Measurements from ENCODE around the gene MTHFD2. TPM values are rescaled to one million over a fixed set of nuclear protein-coding genes. Genes with fewer than 3 reads are reported as not detected.

The MTHFD2 gene
- total and polyA plus RNA-seq, 12 donors: 12.4 to 32.6 (median 19.0) TPM

DNA sequence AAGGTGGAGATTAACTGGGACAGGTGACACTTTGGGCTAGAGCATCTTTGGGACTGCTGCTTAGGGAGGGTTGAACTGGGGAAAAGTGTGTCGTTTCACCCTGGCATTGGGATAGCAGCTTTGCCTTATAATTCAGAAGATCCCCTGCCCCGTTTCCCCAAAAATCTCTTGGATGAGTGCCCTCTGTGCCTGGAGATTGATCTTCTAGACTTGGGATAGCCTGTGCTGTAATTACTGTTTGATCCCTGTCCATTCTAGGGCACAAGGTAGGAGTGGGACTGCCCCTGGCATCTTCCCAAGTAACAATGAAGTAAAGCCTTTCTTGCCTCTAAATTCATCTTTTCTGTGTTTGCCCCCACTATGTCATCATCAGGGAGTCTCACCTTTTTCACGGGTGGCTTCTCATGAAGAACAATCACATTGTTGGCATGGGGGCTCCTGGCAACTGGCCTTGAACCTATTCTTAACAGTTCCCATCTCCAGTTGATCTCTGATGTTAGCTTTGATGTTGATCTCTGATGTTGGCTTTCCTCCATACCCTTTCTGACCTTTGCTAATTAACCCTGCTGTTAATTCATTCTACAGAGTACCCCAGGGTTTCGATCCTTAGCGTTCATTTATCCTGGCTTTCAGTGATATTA is 21.6 kb downstream of the MTHFD2 start:
- peaks cover 0 to 54% (median 0%) of the 10 kb centered on the region in 9 donors for H3K36me3 ChIP-seq
- 87 to 93% methylated on average over 5 of the region's 5 CpGs for WGBS, 2 donors
- intact Hi-C loops (cut with DNase I): no loop called here
- H3K9me3 ChIP-seq: no peaks in the 10 kb centered on the region
- ATAC-seq: no peak
- TF ChIP-seq, protein P1, sequence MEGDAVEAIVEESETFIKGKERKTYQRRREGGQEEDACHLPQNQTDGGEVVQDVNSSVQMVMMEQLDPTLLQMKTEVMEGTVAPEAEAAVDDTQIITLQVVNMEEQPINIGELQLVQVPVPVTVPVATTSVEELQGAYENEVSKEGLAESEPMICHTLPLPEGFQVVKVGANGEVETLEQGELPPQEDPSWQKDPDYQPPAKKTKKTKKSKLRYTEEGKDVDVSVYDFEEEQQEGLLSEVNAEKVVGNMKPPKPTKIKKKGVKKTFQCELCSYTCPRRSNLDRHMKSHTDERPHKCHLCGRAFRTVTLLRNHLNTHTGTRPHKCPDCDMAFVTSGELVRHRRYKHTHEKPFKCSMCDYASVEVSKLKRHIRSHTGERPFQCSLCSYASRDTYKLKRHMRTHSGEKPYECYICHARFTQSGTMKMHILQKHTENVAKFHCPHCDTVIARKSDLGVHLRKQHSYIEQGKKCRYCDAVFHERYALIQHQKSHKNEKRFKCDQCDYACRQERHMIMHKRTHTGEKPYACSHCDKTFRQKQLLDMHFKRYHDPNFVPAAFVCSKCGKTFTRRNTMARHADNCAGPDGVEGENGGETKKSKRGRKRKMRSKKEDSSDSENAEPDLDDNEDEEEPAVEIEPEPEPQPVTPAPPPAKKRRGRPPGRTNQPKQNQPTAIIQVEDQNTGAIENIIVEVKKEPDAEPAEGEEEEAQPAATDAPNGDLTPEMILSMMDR (IDR thresholded peaks at IDR 0.05): no peak
- DNase-seq: no peak
- H3K27me3 ChIP-seq: no peaks in the 10 kb centered on the region
- H3K27ac ChIP-seq: no peak overlapping the region
- H3K4me1 ChIP-seq: peaks cover 0 to 9% (median 0%) of the 10 kb centered on the region in 9 donors
- no peak overlapping the region for H3K4me3 ChIP-seq

DNA sequence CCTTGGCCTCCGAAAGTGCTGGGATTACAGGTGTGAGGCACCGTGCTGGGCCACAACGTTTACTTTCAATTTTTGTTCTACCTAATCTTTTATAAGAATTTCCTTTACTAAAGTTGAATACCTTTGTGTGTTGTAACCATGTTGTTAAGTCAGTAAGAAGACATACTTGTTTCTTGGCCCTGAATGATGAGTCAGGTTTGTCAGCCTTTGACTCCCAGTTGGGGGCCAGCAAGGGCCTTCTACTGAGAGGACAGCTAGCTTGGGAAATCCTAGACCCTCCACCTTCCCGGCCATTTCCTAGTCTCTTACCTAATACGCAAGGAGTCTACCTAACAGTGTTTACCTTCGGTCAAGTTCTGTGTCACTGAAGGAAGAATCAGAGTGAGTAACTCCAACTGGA is 22.7 kb downstream of the MTHFD2 start:
- DNase-seq: no peak
- peaks cover 0 to 9% (median 2%) of the 10 kb centered on the region in 9 donors for H3K4me1 ChIP-seq
- WGBS, 2 donors: 96% methylated on average over 6 of the region's 6 CpGs

DNA sequence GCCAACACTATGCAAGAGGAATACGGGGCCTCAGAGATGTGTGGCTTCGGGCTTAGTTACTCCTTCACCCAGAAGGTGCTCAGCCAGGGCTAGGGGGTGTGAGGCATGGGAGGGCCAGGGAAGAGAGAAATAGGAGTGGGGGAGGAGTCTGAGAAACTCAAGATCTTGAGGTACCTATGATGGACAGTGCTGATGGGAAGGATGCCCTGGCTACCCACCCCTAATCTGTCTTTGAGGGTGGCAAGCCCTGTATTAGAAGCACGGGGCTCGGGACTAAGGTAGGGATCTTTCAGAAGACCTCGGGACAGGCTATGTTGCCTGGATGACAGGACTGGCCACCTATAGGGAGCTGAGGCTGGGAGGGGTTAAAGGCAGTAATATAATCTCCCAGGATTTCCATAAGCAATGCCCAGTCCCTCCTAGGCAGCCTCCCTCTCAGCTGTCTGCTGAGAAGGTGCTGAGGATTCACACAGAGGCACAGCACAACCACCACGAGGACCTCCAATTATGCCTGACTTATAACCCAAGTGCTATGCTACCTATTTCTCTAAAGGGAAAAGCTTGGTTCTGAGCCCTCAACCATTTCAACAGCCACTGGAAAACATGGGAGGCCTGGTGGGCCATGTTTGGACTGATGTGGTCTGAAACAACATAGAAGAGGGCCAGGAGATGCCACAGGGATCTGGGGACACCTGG is 23.3 kb downstream of the MTHFD2 start:
- Histone ChIP-seq H3K4me3 (no peak overlapping the region), H3K27me3 (no peaks in the 10 kb centered on the region), H3K9me3 (no peaks in the 10 kb centered on the region), H3K36me3 (peaks cover 0 to 36% (median 0%) of the 10 kb centered on the region in 9 donors), H3K4me1 (peaks cover 0 to 14% (median 8%) of the 10 kb centered on the region in 9 donors), H3K27ac (no peak overlapping the region)
- TF ChIP-seq, protein P1 (IDR thresholded peaks at IDR 0.05): no peak
- WGBS, 2 donors: 92 to 94% methylated on average over 6 of the region's 6 CpGs
- ATAC-seq: no peak
- DNase-seq: no peak
- intact Hi-C loops (cut with DNase I): no loop called here

More for the DNA sequence above, 22.7 kb downstream of the MTHFD2 start:
- no peaks in the 10 kb centered on the region for H3K9me3 ChIP-seq
- TF ChIP-seq, protein P1 (IDR thresholded peaks at IDR 0.05): no peak
- H3K36me3 ChIP-seq: peaks cover 0 to 43% (median 0%) of the 10 kb centered on the region in 9 donors
- H3K27ac ChIP-seq: no peak overlapping the region
- no peak for ATAC-seq
- H3K27me3 ChIP-seq: no peaks in the 10 kb centered on the region
- intact Hi-C loops (cut with DNase I): no loop called here
- H3K4me3 ChIP-seq: no peak overlapping the region

GRCh38 chr2:74222300-74222650 is 23.9 kb downstream of the MTHFD2 start:
- WGBS, 2 donors: 92 to 97% methylated on average over 6 of the region's 6 CpGs
- no peaks in the 10 kb centered on the region for H3K27me3 ChIP-seq
- H3K4me1 ChIP-seq: peaks cover 0 to 19% (median 9%) of the 10 kb centered on the region in 9 donors
- DNase-seq: no peak
- no peaks in the 10 kb centered on the region for H3K9me3 ChIP-seq
- peaks cover 0 to 31% (median 0%) of the 10 kb centered on the region in 9 donors for H3K36me3 ChIP-seq
- intact Hi-C loops (cut with DNase I): no loop called here
- ATAC-seq: no peak
- TF ChIP-seq, protein P1 (IDR thresholded peaks at IDR 0.05): no peak
- H3K4me3 ChIP-seq: no peak overlapping the region
- no peak overlapping the region for H3K27ac ChIP-seq
